GM13977 (cell line): ENCODE data around the gene MYO15A.
A peak's percentile ranks its signal among the peaks of the same experiment; 100 is the strongest.

ENCODE experiments used
- DNase-seq: peaks from one replicate; pipeline ENCODE4 v3.0.0; 2012; ENCODE audit warnings: low spot score
- in situ Hi-C: fragments of 300-500 bp; cut with MboI; formaldehyde crosslinking; loops from one replicate; pipeline ENCODE4 v1.12.0; 2022; ENCODE audit warnings: low sequenced_read_pairs, low pct_unique_long_range_greater_than_20kb, mixed read lengths, inconsistent platforms; ENCODE audit not compliant: unreplicated experiment
- TF ChIP-seq, protein P1 (sequence below): IDR thresholded peaks from 2 replicates; pipeline ENCODE4 v1.5.1; 2012; ENCODE audit warnings: mild to moderate bottlenecking, control low read depth; ENCODE audit not compliant: insufficient read depth; ENCODE audit errors: extremely low read depth, missing control alignments

The MYO15A gene

DNA sequence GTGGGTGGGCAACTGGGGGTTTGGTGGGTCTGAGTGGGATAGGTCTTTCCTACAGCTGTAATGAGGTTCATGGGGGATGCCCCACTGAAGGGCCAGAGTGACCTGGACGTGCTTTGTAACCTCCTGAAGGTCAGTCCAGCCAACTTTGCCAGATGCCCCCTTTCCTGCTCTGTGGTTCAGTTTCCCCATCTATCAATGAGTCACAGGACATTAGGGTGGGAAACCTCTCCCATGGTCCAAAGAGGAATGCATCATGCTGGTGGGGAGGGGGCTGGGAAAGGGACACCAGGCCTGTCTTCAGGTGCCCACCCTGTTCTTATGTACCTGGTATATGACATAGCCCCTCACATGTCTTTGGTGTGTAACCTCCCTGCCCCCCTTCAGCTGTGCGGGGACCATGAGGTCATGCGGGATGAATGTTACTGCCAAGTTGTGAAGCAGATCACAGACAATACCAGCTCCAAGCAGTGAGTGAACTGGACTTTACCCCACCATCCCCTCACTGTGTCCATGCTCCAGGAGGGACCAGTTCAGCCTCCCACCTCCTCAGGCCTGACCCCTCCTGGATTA is 51.1 kb downstream of the MYO15A start:
- no peak for DNase-seq

DNA sequence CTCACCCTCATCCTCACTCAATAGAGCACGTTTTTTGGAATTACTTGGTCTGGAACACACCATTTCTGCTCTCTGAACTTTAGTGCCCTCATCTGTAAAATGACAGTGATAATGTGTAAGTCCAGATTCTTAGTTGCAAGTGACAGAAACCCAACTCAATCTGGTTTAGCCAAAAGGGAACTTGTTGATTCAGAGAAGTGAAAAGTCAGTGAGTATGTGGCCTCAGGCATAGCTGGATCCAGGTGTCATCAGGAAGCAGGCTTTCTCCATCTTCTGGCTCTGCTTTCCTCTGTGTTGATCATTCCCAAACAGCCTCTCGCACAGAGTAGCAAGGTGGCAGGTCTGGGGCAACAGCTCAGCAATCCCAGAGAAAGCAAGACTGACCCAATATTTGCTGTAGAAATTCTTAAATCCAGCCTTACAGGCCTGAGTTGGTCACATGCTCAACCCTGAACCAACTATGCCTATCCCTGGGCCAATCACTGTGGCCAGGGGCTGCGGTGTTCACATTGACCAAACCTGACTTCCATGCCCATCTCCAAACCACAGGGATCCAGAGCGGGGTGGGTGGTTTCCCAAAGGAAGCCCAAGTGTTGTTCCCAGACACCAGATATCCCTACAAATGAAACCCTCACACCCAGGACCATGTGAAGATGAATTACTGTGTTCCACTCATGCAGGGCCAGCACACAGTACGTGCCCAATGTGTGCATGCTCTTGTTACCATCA is 51.7 kb downstream of the MYO15A start:
- TF ChIP-seq, protein P1, sequence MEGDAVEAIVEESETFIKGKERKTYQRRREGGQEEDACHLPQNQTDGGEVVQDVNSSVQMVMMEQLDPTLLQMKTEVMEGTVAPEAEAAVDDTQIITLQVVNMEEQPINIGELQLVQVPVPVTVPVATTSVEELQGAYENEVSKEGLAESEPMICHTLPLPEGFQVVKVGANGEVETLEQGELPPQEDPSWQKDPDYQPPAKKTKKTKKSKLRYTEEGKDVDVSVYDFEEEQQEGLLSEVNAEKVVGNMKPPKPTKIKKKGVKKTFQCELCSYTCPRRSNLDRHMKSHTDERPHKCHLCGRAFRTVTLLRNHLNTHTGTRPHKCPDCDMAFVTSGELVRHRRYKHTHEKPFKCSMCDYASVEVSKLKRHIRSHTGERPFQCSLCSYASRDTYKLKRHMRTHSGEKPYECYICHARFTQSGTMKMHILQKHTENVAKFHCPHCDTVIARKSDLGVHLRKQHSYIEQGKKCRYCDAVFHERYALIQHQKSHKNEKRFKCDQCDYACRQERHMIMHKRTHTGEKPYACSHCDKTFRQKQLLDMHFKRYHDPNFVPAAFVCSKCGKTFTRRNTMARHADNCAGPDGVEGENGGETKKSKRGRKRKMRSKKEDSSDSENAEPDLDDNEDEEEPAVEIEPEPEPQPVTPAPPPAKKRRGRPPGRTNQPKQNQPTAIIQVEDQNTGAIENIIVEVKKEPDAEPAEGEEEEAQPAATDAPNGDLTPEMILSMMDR = no peak
- in situ Hi-C loops = no loop called here
- no peak for DNase-seq

More for the DNA sequence above, 51.1 kb downstream of the MYO15A start:
- in situ Hi-C loops = no loop called here
- TF ChIP-seq, protein P1 = no peak

DNA sequence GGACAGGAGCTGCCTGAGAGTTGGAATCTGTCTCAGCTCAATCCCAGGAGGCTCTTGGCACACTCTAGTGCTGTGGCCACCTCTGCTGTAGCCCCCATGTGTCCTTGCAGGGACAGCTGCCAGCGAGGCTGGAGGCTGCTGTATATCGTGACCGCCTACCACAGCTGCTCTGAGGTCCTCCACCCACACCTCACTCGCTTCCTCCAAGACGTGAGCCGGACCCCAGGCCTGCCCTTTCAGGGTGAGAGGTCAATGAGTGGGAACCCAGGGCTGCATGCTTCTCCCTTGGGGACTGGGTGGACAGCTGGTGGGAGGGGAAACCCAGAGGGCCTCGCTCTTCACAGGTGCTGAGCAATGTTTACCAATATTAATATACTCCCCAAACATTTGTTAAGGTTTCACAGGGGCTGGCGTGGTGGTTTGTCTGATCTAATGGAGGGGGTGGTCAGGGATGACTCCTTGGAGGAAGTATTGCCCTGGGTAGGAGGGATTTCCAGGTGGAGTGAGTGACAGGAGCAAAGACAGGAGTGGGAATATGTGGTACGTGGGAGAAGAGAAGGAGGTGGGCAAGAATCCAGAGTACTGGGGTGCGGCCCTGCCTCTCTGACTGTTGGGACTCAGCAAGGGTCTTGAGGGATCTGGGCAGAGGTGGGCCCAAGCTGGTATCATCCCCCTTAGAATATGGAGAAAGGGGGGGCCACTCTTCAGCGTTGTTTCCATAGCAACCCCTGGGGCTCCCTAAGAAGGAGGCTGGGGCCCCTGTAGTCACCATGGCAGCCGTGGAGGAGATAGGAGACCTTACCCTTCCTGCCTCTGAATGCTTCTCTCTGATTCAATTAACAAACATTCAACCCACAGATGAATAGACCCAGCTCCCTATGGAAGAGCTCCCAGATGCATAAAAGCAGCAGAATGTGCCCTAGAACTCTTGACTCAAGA is 52.9 kb downstream of the MYO15A start:
- in situ Hi-C loops = no loop called here

DNA sequence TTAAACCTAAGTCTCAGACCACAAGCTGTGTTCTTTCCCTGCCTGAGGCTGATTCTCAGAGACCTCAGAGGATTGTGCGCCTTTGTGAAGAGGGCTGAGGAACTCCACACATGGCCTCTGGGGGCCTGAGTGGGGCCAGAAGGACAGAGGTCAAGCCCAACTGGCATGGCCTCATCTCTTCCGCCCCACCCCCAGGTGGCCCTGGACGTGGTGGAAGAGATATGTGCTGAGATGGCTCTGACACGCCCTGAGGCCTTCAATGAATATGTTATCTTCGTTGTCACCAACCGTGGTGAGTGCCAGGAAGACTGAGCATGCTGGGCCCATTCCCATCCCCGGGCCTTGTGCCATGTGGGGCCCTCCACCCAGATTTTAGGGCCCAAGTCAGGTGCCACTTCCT is 55.0 kb downstream of the MYO15A start:
- TF ChIP-seq, protein P1 = no peak
- DNase-seq = no peak
- in situ Hi-C loops = no loop called here

More for the DNA sequence above, 52.9 kb downstream of the MYO15A start:
- TF ChIP-seq, protein P1 = no peak
- DNase-seq = peak; percentile 81

DNA sequence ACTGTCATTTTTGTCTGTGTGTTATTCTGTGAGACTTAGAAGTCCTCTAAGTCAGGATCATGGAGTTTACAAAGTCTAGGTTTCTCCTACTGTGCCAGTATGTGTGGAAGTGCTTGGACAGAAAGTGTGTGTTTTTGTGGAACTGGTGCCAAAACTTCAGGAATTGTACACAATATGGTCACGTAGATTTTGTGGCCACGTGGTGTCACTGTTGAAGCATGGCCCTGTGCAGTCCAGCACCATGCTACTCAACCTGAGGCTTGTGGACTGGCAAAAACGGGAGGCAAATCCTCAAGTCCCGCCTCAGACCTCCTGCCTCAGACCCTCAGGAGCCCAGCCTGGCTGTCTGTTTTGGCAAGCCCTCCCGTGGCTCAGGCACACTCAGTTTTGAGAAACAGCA is 58.3 kb downstream of the MYO15A start:
- DNase-seq = no peak
- in situ Hi-C loops = no loop called here
- TF ChIP-seq, protein P1 = peak; percentile 44

DNA sequence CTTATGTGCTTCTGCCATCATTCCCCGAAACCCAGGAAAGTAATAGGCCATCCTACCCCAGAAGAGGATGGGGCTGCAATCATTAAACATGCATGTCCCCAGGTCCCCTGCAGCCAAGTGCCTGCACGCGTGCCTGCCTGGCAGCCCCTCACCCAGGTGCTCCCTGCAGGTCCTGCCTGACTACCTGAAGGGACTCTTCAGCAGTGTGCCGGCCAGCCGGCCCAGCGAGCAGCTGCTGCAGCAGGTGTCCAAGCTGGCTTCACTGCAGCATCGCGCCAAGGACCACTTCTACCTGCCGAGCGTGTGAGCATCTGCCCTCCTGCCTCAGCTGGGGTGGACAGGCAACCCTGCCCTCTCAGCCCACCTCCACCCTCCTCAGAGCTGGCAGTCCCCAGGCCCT is 58.9 kb downstream of the MYO15A start:
- in situ Hi-C loops = no loop called here
- TF ChIP-seq, protein P1 = no peak
- no peak for DNase-seq
